Measurements from ENCODE around the gene FBXL15. TPM values are rescaled to one million over a fixed set of nuclear protein-coding genes. Genes with fewer than 3 reads are reported as not detected.

The FBXL15 gene
- total and polyA plus RNA-seq, 9 of the 15 experiments (the other 6 are each of a cell fraction or from before 2014, with no cell fraction given): 0.08 to 25.9 (median 3.5) TPM

DNA sequence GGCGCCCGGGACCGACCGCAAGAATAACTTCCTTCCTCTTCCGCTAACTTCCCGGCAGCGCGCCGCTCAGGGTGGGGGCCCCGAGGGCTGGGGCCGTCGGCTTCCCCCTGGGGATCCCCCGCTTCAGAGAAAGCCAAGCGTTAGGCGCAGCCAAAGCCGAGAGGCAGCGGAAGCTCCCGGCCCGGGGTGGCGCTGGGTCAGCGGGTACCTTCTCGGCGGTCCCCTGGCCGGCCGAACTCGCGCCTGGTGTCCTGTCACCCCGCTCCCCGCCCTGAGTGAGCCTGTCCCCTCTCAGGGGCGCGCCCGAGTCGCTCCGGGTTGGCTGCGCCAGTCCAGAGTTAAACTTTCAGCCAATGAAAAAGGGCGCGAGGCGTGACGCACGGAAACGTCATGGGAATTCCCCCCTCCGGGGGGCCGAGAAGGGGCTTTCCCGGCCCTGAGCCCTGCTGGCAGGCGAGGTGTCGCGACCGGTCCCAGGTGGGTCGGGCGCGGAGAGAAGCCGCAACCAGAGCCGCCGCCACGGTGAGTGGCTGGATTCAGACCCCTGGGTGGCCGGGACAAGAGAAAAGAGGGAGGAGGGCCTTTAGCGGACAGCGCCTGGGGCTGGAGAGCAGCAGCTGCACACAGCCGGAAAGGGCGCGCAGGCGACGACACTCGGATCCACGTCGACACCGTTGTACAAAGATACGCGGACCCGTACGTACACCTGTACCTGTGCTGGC, 26.4 kb upstream of the FBXL15 start (continued):
- TF ChIP-seq, protein P1, sequence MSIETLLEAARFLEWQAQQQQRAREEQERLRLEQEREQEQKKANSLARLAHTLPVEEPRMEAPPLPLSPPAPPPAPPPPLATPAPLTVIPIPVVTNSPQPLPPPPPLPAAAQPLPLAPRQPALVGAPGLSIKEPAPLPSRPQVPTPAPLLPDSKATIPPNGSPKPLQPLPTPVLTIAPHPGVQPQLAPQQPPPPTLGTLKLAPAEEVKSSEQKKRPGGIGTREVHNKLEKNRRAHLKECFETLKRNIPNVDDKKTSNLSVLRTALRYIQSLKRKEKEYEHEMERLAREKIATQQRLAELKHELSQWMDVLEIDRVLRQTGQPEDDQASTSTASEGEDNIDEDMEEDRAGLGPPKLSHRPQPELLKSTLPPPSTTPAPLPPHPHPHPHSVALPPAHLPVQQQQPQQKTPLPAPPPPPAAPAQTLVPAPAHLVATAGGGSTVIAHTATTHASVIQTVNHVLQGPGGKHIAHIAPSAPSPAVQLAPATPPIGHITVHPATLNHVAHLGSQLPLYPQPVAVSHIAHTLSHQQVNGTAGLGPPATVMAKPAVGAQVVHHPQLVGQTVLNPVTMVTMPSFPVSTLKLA (conservative IDR thresholded peaks at IDR 0.05): peak; percentile 87 to 92
- TF ChIP-seq LARP7 (IDR thresholded peaks at IDR 0.05) (no peak), EP400 (IDR thresholded peaks at IDR 0.05) (peak; percentile 67), NELFE (IDR thresholded peaks at IDR 0.05; ENCODE audit: insufficient read depth, insufficient read length) (no peak), TEAD2 (tag; IDR thresholded peaks at IDR 0.05) (no peak), ATF7 (IDR thresholded peaks at IDR 0.05) (peak; percentile 80; the same call in 1 of the 2 replicates), KDM4B (IDR thresholded peaks at IDR 0.05; ENCODE audit: borderline replicate concordance in 2 of 2, low read depth in 1 of 2) (no peak), ZNF449 (CRISPR knock-in tag; IDR thresholded peaks at IDR 0.05) (no peak), HDAC6 (IDR thresholded peaks at IDR 0.05; ENCODE audit: low read depth, low read length) (no peak), GABPA (tag; conservative IDR thresholded peaks at IDR 0.05; ENCODE audit: low read depth) (peak; percentile 71), NR4A1 (CRISPR knock-in tag; IDR thresholded peaks at IDR 0.05) (no peak), NR4A1 (tag; IDR thresholded peaks at IDR 0.05) (no peak), TRIM25 (IDR thresholded peaks at IDR 0.05; ENCODE audit: borderline replicate concordance) (no peak), E2F5 (CRISPR knock-in tag; IDR thresholded peaks at IDR 0.05) (no peak), ZNF124 (CRISPR knock-in tag; IDR thresholded peaks at IDR 0.05) (no peak), PTBP1 (IDR thresholded peaks at IDR 0.05; ENCODE audit: low read depth, low read length) (no peak), TARDBP (IDR thresholded peaks at IDR 0.05) (no peak), SAFB (IDR thresholded peaks at IDR 0.05; ENCODE audit: borderline replicate concordance, low read depth, low read length) (no peak), TCF7L2 (IDR thresholded peaks at IDR 0.05; ENCODE audit: low read depth, low read length) (no peak), ZNF57 (CRISPR knock-in tag; IDR thresholded peaks at IDR 0.05) (no peak), GTF2A2 (tag; IDR thresholded peaks at IDR 0.05) (no peak)
- TF ChIP-seq, protein P2, sequence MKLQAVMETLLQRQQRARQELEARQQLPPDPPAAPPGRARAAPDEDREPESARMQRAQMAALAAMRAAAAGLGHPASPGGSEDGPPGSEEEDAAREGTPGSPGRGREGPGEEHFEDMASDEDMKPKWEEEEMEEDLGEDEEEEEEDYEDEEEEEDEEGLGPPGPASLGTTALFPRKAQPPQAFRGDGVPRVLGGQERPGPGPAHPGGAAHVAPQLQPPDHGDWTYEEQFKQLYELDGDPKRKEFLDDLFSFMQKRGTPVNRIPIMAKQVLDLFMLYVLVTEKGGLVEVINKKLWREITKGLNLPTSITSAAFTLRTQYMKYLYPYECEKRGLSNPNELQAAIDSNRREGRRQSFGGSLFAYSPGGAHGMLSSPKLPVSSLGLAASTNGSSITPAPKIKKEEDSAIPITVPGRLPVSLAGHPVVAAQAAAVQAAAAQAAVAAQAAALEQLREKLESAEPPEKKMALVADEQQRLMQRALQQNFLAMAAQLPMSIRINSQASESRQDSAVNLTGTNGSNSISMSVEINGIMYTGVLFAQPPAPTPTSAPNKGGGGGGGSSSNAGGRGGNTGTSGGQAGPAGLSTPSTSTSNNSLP (IDR thresholded peaks at IDR 0.05; ENCODE audit: borderline replicate concordance, low read depth, low read length): no peak
